ENCODE data around the gene TMUB1. TPM values are rescaled to one million over a fixed set of nuclear protein-coding genes. Genes with fewer than 3 reads are reported as not detected.

TMUB1 gene
- total RNA-seq, 1 donor from 2014 or later, result 45.7 TPM

GRCh38 chr7:151058781-151059366, 24.4 kb downstream of the TMUB1 start:
- peaks cover 21% of the 10 kb centered on the region for H3K4me1 Mint-ChIP-seq (ENCODE audit: low read depth, unreplicated experiment)
- no peak for DNase-seq

GRCh38 chr7:151057989-151058780, 25.1 kb downstream of the TMUB1 start:
- peak; percentile 97 for DNase-seq
- Mint-ChIP-seq H3K4me3 (ENCODE audit: unreplicated experiment) (peak overlapping the region; percentile 99), H3K9me3 (ENCODE audit: unreplicated experiment) (peaks cover 9% of the 10 kb centered on the region), H3K36me3 (ENCODE audit: unreplicated experiment) (no peaks in the 10 kb centered on the region), H3K4me1 (ENCODE audit: low read depth, unreplicated experiment) (peaks cover 18% of the 10 kb centered on the region), H3K27me3 (ENCODE audit: unreplicated experiment) (peaks cover 19% of the 10 kb centered on the region), H3K27ac (ENCODE audit: unreplicated experiment) (peak overlapping the region; percentile 99)
- TF ChIP-seq CTCF (IDR thresholded peaks at IDR 0.05; ENCODE audit: partially characterized antibody, unreplicated experiment), result no peak

More at GRCh38 chr7:151058781-151059366, 24.4 kb downstream of the TMUB1 start:
- Mint-ChIP-seq H3K36me3 (ENCODE audit: unreplicated experiment) (no peaks in the 10 kb centered on the region), H3K27ac (ENCODE audit: unreplicated experiment) (peak overlapping the region; percentile 99), H3K27me3 (ENCODE audit: unreplicated experiment) (peaks cover 22% of the 10 kb centered on the region), H3K4me3 (ENCODE audit: unreplicated experiment) (peak overlapping the region; percentile 99), H3K9me3 (ENCODE audit: unreplicated experiment) (peaks cover 9% of the 10 kb centered on the region)
- TF ChIP-seq CTCF (IDR thresholded peaks at IDR 0.05; ENCODE audit: partially characterized antibody, unreplicated experiment), result no peak

- Mint-ChIP-seq H3K4me1 (ENCODE audit: low read depth, unreplicated experiment) (peaks cover 18% of the 10 kb centered on the region), H3K27ac (ENCODE audit: unreplicated experiment) (peak within 1 kb of the TSS; percentile 99), H3K9me3 (ENCODE audit: unreplicated experiment) (peaks cover 9% of the 10 kb centered on the region), H3K4me3 (ENCODE audit: unreplicated experiment) (peak within 1 kb of the TSS; percentile 99), H3K27me3 (ENCODE audit: unreplicated experiment) (peaks cover 18% of the 10 kb centered on the region), H3K36me3 (ENCODE audit: unreplicated experiment) (peaks cover 3% of the 10 kb centered on the region)
- DNase-seq, result no peak
- no peak for TF ChIP-seq CTCF (IDR thresholded peaks at IDR 0.05; ENCODE audit: partially characterized antibody, unreplicated experiment)
Observed at GRCh38 chr7:151057506-151057988, 25.7 kb downstream of the TMUB1 start, which contains the start of gene CDK5. Gene CDK5, minus strand, starts transcription at chr7:151057897. Its CDS starts 49 bp downstream, at chr7:151057848.

- DNase-seq, result no peak
- peak overlapping the region; percentile 95 for H3K27ac Mint-ChIP-seq (ENCODE audit: unreplicated experiment)
- peaks cover 5% of the 10 kb centered on the region for H3K36me3 Mint-ChIP-seq (ENCODE audit: unreplicated experiment)
- H3K9me3 Mint-ChIP-seq (ENCODE audit: unreplicated experiment), result peaks cover 9% of the 10 kb centered on the region
- H3K4me3 Mint-ChIP-seq (ENCODE audit: unreplicated experiment), result peak overlapping the region; percentile 99
- H3K4me1 Mint-ChIP-seq (ENCODE audit: low read depth, unreplicated experiment), result peaks cover 16% of the 10 kb centered on the region
- peaks cover 18% of the 10 kb centered on the region for H3K27me3 Mint-ChIP-seq (ENCODE audit: unreplicated experiment)
- TF ChIP-seq CTCF (IDR thresholded peaks at IDR 0.05; ENCODE audit: partially characterized antibody, unreplicated experiment), result no peak
Observed at GRCh38 chr7:151056666-151057505, 26.4 kb downstream of the TMUB1 start.
